Esophagus muscularis mucosa (tissue), 3 donors: Measurements from ENCODE around the gene CYP1A2.

ENCODE experiments used
- CTCF ChIP-seq, 3 experiments: fragments of 200-600 bp in 2 of 3; fragments of 450-650 bp in 1 of 3; sonication (generic) in 2 of 3; IDR thresholded peaks; one replicate each; pipeline ENCODE4 v1.5.1; 2017 to 2019; ENCODE audit warnings: antibody characterized with exemption in 3 of 3, mild to moderate bottlenecking in 2 of 3, moderate library complexity in 1 of 3
- POLR2A ChIP-seq: fragments of 450-650 bp; IDR thresholded peaks from one replicate; pipeline ENCODE4 v1.6.1; 2017; ENCODE audit warnings: antibody characterized with exemption, moderate library complexity, mild to moderate bottlenecking, low read depth

GRCh38 chr15:74726774-74727164 lies 21.9 kb upstream of the CYP1A2 start:
- TF ChIP-seq POLR2A (no peak), CTCF (IDR thresholded peaks at IDR 0.05) (no peak)
